OCI-LY1 (cell line): ENCODE data around the gene LTN1.

Experiments
- CTCF ChIP-seq: fragments of 200-600 bp; sonication (generic), shearing (Covaris generic); IDR thresholded peaks from 2 replicates; pipeline ENCODE4 v1.5.1; 2017; ENCODE audit warnings: mild to moderate bottlenecking, antibody characterized with exemption, low read length, moderate library complexity, mixed read lengths
- EZH2 ChIP-seq: fragments of 200-600 bp; sonication (generic), shearing (Covaris generic); IDR thresholded peaks from 2 replicates; pipeline ENCODE4 v1.8.0; 2017; ENCODE audit warnings: borderline replicate concordance, mixed run types, mild to moderate bottlenecking, antibody characterized with exemption, low read length, moderate library complexity, mixed read lengths

GRCh38 chr21:29018540-29018939 lies 25.9 kb upstream of the LTN1 start:
- no peak for TF ChIP-seq EZH2
- no peak for TF ChIP-seq CTCF
